CD4-positive, alpha-beta T cell (primary cell): ENCODE measurements around the gene LAG3. TPM values are rescaled to one million over a fixed set of nuclear protein-coding genes. Genes with fewer than 3 reads are reported as not detected.

Experiments
- ATAC-seq: fragments of 200-7000 bp; cut with Tn5 transposase; one replicate; pipeline ENCODE4 v1.10.0; 2022; ENCODE audit warnings: mild to moderate bottlenecking; ENCODE audit not compliant: poor library complexity
- CTCF ChIA-PET: fragments of 350-600 bp; sonication (Branson Sonifier 250); formaldehyde crosslinking; loops from one replicate; lab custom pipeline; 2021; ENCODE audit warnings: antibody characterized with exemption, inconsistent platforms; lab: Charles Lee
- POLR2A ChIA-PET: fragments of 350-600 bp; sonication (Branson Sonifier 250); formaldehyde crosslinking; loops from one replicate; lab custom pipeline; 2021; ENCODE audit warnings: antibody characterized with exemption, inconsistent platforms; lab: Charles Lee
- DNase-seq, 14 experiments: peaks; one replicate each; pipeline ENCODE4 v3.0.0-alpha.2; 2013 to 2020; ENCODE audit warnings: mixed read lengths in 2 of 14
- H3K27ac ChIP-seq, 2 donors: one replicate each; pipeline versions ENCODE4 v1.5.1 to v1.7.0; 2013; ENCODE audit warnings: low read length in 2 of 2, low read depth in 1 of 2, mild to moderate bottlenecking in 1 of 2
- H3K27me3 ChIP-seq, 2 experiments: 1 replicate in 1 of 2; 2 replicates in 1 of 2; pipeline versions ENCODE4 v1.6.1 to v1.7.0; 2013; ENCODE audit warnings: low read length in 2 of 2, control low read depth in 1 of 2, mild to moderate bottlenecking in 1 of 2, moderate library complexity in 1 of 2; ENCODE audit not compliant: insufficient read depth in 2 of 2, control insufficient read depth in 1 of 2
- H3K36me3 ChIP-seq: one replicate; pipeline ENCODE4 v1.6.1; 2013; ENCODE audit warnings: low read length, control low read depth; ENCODE audit not compliant: insufficient read depth
- H3K4me1 ChIP-seq: one replicate; pipeline ENCODE4 v1.6.1; 2013; ENCODE audit warnings: low read length, control low read depth; ENCODE audit not compliant: insufficient read depth
- H3K4me3 ChIP-seq: one replicate; pipeline ENCODE4 v1.5.1; 2013; ENCODE audit warnings: mild to moderate bottlenecking, low read length, moderate library complexity
- H3K9me3 ChIP-seq, 2 experiments: 1 replicate in 1 of 2; 2 replicates in 1 of 2; pipeline versions ENCODE4 v1.6.1 to v1.7.0; 2013; ENCODE audit warnings: low read length in 2 of 2, mild to moderate bottlenecking in 2 of 2, control low read depth in 1 of 2, moderate library complexity in 1 of 2; ENCODE audit not compliant: control insufficient read depth in 1 of 2, insufficient read depth in 1 of 2
- H3K27ac Mint-ChIP-seq: one replicate; pipeline ENCODE4 v1.8.0; 2020; ENCODE audit warnings: mixed read lengths
- H3K27me3 Mint-ChIP-seq: one replicate; pipeline ENCODE4 v1.8.0; 2021; ENCODE audit warnings: mixed read lengths
- H3K36me3 Mint-ChIP-seq: one replicate; pipeline ENCODE4 v1.8.0; 2021; ENCODE audit warnings: low read depth, mixed read lengths
- H3K4me1 Mint-ChIP-seq: one replicate; pipeline ENCODE4 v1.8.0; 2021; ENCODE audit warnings: low read depth, mixed read lengths
- H3K4me3 Mint-ChIP-seq: one replicate; pipeline ENCODE4 v1.8.0; 2020; ENCODE audit warnings: mild to moderate bottlenecking, mixed read lengths
- H3K9me3 Mint-ChIP-seq: one replicate; pipeline ENCODE4 v1.8.0; 2020; ENCODE audit warnings: mixed read lengths
- CTCF ChIP-seq: fragments of 200-600 bp; IDR thresholded peaks from one replicate; pipeline ENCODE4 v1.8.0; 2022; ENCODE audit warnings: antibody characterized with exemption, mild to moderate bottlenecking
- intact Hi-C, 2 experiments: fragments of 100-400 bp; cut with DNase I in 1 of 2; cut with micrococcal nuclease in 1 of 2; formaldehyde crosslinking; loops; one replicate each; pipeline versions ENCODE4 v1.15.1 to v1.9.0; 2023 to 2025; cut with DNase I, micrococcal nuclease
- total RNA-seq, 174 experiments: library from RNA in 2 of 174; stranded (reverse) in 2 of 174; gene quantifications; one replicate each; pipeline ENCODE4 v1.2.3 and lab custom pipeline; 2021 to 2026

LAG3 gene
- total RNA-seq, 2 experiments from 2014 or later, result 0.82 to 1.4 TPM

DNA sequence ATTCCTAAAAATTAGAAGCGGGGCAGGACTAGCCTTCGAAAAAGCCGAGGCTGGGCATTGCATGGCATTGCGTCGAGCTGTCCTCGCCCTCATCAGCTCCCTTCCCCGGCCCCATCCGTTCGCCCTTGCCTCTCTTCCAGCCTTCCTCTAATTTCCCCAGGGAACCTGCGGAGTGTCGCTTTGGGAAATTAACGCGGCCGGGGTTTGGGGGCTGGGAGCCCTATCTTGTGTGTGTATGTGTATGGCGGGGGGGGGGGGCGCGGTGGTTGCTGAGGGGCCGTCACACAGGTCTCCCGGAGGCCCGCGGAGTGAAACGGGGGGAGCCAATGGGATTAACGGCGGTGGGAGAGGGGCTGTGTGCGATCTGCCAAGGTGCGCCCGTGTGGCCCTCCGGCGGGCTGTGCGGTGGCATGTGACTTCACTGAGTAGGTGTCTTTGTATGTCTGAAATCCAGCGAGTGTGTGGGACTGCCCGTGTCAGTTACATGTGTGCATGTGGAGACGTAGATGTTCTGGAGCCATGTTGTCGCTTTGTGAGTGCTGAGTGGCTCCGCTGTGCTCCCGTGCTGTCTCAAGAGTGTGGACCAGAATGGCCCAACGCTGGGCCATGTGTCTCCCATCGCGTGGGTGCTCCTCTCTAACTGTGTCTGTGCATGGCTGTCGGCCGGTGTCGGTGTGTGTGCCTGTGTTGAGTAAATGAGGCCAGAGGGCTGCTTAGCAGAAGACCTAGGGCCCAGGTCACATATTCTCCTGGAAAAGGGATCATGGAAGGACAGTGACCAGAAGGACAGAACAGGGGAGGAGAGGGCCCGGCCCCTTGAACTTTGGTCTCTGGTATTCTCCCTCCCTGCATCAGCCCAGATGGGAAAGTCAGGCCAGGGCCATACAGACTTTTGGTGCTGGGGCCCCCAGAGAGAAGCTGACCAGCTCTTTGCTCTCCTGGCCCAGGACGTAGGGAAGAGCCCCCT is 4.7 kb upstream of the LAG3 start:
- ATAC-seq, result no peak
- DNase-seq, result no peak
- H3K4me1 Mint-ChIP-seq, result peaks cover 56% of the 10 kb centered on the region
- Histone ChIP-seq H3K4me3 (peak overlapping the region; percentile 56), H3K9me3 (no peaks in the 10 kb centered on the region), H3K27me3 (peaks cover 23 to 32% of the 10 kb centered on the region in 2 experiments), H3K27ac (no peak overlapping the region), H3K36me3 (no peaks in the 10 kb centered on the region), H3K4me1 (peaks cover 54% of the 10 kb centered on the region)
- ChIA-PET CTCF (interaction anchor here (1.0 to 3.2 kb wide), 14 partner anchors 9 to 214 kb away, joined by 3 to 27 read pairs (median 6); partner anchors contain the start of genes CD4, MLF2 and P3H3), POLR2A (interaction anchor here (0.9 to 2.8 kb wide), 13 partner anchors 7 to 83 kb away, joined by 3 to 20 read pairs (median 5); partner anchors contain the start of genes CD4, CDCA3, GPR162 and MLF2)
- H3K9me3 Mint-ChIP-seq, result no peaks in the 10 kb centered on the region
- H3K4me3 Mint-ChIP-seq, result peak overlapping the region; percentile 93
- TF ChIP-seq CTCF, result no peak
- peaks cover 63% of the 10 kb centered on the region for H3K27me3 Mint-ChIP-seq
- no peak overlapping the region for H3K27ac Mint-ChIP-seq
- intact Hi-C loops, result no loop called here
- no peaks in the 10 kb centered on the region for H3K36me3 Mint-ChIP-seq

GRCh38 chr12:6768437-6768914 is 3.8 kb upstream of the LAG3 start:
- no peaks in the 10 kb centered on the region for H3K9me3 Mint-ChIP-seq
- peaks cover 70% of the 10 kb centered on the region for H3K27me3 Mint-ChIP-seq
- DNase-seq, result no peak
- TF ChIP-seq CTCF, result no peak
- peaks cover 64% of the 10 kb centered on the region for H3K4me1 Mint-ChIP-seq
- no peaks in the 10 kb centered on the region for H3K36me3 ChIP-seq
- intact Hi-C loops, result no loop called here
- ATAC-seq, result no peak
- H3K9me3 ChIP-seq, result no peaks in the 10 kb centered on the region
- H3K27me3 ChIP-seq, result peaks cover 30 to 39% of the 10 kb centered on the region in 2 experiments
- H3K4me1 ChIP-seq, result peaks cover 63% of the 10 kb centered on the region
- peak overlapping the region; percentile 27 for H3K4me3 Mint-ChIP-seq
- ChIA-PET POLR2A (interaction anchor here (1.6 kb wide), 1 partner anchor 15 kb away, joined by 6 read pairs; the partner anchor contains the start of gene MLF2), CTCF (no interaction called here)
- no peaks in the 10 kb centered on the region for H3K36me3 Mint-ChIP-seq
- no peak overlapping the region for H3K4me3 ChIP-seq
- no peak overlapping the region for H3K27ac Mint-ChIP-seq
- H3K27ac ChIP-seq, result no peak overlapping the region

DNA sequence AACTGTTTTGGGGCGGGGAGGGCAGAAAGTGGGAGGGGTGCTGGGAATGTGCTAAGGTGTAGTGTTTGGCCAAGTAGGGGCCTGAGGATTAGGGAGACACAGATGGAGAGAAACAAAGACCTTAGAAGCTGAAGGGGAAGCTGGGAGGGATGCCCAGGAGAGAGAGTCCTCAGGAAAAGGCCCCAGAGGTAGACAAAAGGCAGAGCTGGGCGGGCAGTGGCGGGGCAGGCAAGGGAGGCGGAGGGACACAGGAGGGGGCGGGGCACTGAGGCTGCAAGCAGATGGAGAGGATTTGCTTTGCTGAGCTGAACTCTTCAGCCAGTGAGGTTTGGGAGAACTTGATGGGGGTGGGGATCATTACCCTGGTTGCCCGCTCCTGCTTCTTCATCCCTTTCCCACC is 3.3 kb upstream of the LAG3 start:
- H3K4me3 Mint-ChIP-seq, result peak overlapping the region; percentile 27
- Histone ChIP-seq H3K27ac (no peak overlapping the region), H3K4me3 (no peak overlapping the region), H3K4me1 (peaks cover 64% of the 10 kb centered on the region), H3K9me3 (no peaks in the 10 kb centered on the region), H3K27me3 (peaks cover 30 to 39% of the 10 kb centered on the region in 2 experiments), H3K36me3 (no peaks in the 10 kb centered on the region)
- no peak for ATAC-seq
- no peaks in the 10 kb centered on the region for H3K9me3 Mint-ChIP-seq
- POLR2A ChIA-PET, result interaction anchor here (1.6 kb wide), 1 partner anchor 15 kb away, joined by 6 read pairs; the partner anchor contains the start of gene MLF2
- TF ChIP-seq CTCF, result no peak
- CTCF ChIA-PET, result no interaction called here
- H3K27me3 Mint-ChIP-seq, result peaks cover 70% of the 10 kb centered on the region
- DNase-seq, result no peak
- no peaks in the 10 kb centered on the region for H3K36me3 Mint-ChIP-seq
- intact Hi-C loops, result no loop called here
- H3K4me1 Mint-ChIP-seq, result peaks cover 64% of the 10 kb centered on the region
- H3K27ac Mint-ChIP-seq, result no peak overlapping the region
